Vagina (tissue), 2 donors: ENCODE measurements around the gene SPEG.

Experiments
- POLR2A ChIP-seq, 2 donors: fragments of 450-650 bp; IDR thresholded peaks; one replicate each; pipeline ENCODE4 v1.6.1; 2017; ENCODE audit warnings: antibody characterized with exemption in 2 of 2, mild to moderate bottlenecking in 2 of 2, moderate library complexity in 2 of 2
- POLR2AphosphoS5 ChIP-seq, 2 donors: sonication (generic); formaldehyde crosslinking; IDR thresholded peaks; one replicate each; pipeline ENCODE4 v1.9.0; 2017; ENCODE audit warnings: antibody characterized with exemption in 2 of 2, mild to moderate bottlenecking in 2 of 2, low read depth in 1 of 2; ENCODE audit not compliant: insufficient read depth in 1 of 2
- TF ChIP-seq, protein P1 (sequence below), 3 experiments: fragments of 450-650 bp in 2 of 3; fragments of 200-600 bp in 1 of 3; sonication (generic) in 1 of 3; IDR thresholded peaks; one replicate each; pipeline ENCODE4 v1.5.1; 2017 to 2019; ENCODE audit warnings: antibody characterized with exemption in 3 of 3, mild to moderate bottlenecking in 2 of 3, moderate library complexity in 2 of 3

DNA sequence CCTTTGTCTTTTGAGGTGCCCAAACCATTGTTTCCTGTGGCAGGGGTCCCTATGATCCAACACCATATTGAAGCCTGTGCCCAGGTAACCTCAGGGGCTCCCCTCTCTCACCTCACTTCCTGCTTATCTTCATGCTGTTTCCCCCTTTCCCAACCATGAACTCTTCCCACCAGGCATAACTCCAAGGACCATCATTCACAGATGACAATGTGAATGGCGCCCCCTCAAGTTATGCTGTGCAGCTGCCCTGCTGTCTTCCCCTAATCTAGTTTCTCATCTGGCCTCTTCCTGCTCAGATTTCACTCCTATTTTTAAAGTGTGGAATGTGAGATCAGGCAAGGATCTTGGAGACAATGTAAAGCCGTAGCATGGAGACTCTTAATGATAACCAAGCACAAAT lies 65.5 kb downstream of the SPEG start:
- TF ChIP-seq POLR2AphosphoS5 (IDR thresholded peaks at IDR 0.05; ENCODE audit: insufficient read depth in 1 of 2, low read depth in 1 of 2) (no peak), POLR2A (IDR thresholded peaks at IDR 0.05) (no peak)
- TF ChIP-seq, protein P1, sequence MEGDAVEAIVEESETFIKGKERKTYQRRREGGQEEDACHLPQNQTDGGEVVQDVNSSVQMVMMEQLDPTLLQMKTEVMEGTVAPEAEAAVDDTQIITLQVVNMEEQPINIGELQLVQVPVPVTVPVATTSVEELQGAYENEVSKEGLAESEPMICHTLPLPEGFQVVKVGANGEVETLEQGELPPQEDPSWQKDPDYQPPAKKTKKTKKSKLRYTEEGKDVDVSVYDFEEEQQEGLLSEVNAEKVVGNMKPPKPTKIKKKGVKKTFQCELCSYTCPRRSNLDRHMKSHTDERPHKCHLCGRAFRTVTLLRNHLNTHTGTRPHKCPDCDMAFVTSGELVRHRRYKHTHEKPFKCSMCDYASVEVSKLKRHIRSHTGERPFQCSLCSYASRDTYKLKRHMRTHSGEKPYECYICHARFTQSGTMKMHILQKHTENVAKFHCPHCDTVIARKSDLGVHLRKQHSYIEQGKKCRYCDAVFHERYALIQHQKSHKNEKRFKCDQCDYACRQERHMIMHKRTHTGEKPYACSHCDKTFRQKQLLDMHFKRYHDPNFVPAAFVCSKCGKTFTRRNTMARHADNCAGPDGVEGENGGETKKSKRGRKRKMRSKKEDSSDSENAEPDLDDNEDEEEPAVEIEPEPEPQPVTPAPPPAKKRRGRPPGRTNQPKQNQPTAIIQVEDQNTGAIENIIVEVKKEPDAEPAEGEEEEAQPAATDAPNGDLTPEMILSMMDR (IDR thresholded peaks at IDR 0.05): no peak
